ENCODE results near the gene SRC.

Gene SRC

DNA sequence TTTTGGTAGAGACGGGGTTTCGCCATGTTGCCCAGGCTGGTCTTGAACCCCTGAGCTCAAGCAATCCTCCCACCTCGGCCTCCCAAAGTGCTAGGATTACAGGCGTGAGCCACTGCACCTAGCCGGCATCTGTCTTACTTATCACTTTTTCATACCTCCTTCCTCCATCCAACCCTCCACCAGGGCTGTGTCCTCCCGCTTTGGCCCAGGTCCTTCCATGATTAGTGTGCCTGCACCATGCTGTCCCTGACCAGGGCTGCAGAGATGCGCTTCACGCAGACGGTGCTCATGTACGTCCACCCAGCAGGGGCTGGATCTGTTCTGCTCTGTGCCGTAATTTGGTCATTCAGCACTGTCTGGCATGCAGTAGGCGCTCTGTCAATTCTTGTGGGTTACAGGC lies 85.8 kb downstream of the SRC start:
- no peak for DNase-seq (ENCODE audit: low read depth)
- no peak overlapping the region for H3K4me3 ChIP-seq (ENCODE audit: low read length)
- TF ChIP-seq, protein P1, sequence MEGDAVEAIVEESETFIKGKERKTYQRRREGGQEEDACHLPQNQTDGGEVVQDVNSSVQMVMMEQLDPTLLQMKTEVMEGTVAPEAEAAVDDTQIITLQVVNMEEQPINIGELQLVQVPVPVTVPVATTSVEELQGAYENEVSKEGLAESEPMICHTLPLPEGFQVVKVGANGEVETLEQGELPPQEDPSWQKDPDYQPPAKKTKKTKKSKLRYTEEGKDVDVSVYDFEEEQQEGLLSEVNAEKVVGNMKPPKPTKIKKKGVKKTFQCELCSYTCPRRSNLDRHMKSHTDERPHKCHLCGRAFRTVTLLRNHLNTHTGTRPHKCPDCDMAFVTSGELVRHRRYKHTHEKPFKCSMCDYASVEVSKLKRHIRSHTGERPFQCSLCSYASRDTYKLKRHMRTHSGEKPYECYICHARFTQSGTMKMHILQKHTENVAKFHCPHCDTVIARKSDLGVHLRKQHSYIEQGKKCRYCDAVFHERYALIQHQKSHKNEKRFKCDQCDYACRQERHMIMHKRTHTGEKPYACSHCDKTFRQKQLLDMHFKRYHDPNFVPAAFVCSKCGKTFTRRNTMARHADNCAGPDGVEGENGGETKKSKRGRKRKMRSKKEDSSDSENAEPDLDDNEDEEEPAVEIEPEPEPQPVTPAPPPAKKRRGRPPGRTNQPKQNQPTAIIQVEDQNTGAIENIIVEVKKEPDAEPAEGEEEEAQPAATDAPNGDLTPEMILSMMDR (conservative IDR thresholded peaks at IDR 0.05; ENCODE audit: low read length) = no peak

- TF ChIP-seq, protein P1 (conservative IDR thresholded peaks at IDR 0.05; ENCODE audit: low read length) = no peak
- H3K4me3 ChIP-seq (ENCODE audit: low read length) = no peak overlapping the region
- no peak for DNase-seq (ENCODE audit: low read depth)
Observed at GRCh38 chr20:37432606-37433005, 86.7 kb downstream of the SRC start.

DNA sequence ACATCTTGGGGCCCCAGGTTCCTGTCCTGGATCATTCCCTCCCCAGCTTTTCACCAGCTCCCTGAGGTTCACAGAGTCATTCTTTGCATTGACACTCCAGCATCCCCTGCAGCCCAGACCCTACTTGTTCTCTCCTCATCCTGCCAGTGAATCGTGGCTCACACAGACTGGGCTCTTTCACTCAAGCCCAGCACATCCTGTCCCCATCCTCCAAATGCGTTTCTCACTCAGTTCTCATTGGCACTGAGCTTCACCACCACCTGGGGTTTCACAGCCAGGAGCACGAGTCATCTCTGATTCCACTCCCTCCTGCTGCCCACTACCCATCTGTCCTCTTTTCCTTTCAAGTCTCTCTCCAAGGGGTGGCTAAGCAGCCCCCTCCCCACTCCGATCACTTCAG lies 89.7 kb downstream of the SRC start:
- no peak for DNase-seq (ENCODE audit: low read depth)
- no peak overlapping the region for H3K4me3 ChIP-seq (ENCODE audit: low read length)

DNA sequence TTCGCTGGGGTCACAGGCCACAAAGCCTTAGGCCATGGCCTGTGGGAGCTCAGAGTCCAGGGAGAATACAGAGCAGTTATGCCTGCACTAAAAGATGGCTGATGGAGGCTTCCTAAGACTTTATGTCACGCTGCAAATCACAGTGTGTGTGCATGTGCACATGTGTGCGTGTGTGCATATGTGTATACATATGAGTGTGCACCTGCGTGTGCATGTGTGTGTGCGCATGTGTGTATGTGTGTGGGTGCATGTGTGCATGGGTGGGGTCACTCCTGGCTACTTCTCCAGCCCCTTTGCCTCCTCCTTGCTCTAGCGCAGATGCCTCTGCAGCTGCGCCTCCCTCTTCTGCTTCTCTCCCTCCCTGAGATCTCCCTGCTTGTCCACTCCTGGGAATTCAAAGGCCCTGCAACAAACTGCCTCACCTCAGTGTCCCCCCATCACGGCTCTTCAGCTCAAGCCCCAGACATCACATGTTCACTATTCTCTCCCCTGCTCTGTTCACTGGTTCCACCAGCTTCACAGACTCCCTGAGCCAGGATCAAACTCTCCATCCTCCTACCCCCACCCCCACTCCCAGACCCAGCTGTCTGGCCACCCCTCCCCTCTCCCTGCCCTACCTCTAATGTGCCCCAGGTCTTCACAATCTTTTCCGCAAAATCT lies 90.7 kb downstream of the SRC start:
- no peak for DNase-seq (ENCODE audit: low read depth)
- no peak overlapping the region for H3K4me3 ChIP-seq (ENCODE audit: low read length)
- TF ChIP-seq, protein P1 (conservative IDR thresholded peaks at IDR 0.05; ENCODE audit: low read length) = no peak

More for the DNA sequence above, 89.7 kb downstream of the SRC start:
- TF ChIP-seq, protein P1 (conservative IDR thresholded peaks at IDR 0.05; ENCODE audit: low read length) = no peak

- TF ChIP-seq, protein P1 (conservative IDR thresholded peaks at IDR 0.05; ENCODE audit: low read length) = no peak
- no peak for DNase-seq (ENCODE audit: low read depth)
- no peak overlapping the region for H3K4me3 ChIP-seq (ENCODE audit: low read length)
Observed at GRCh38 chr20:37437676-37438075, 91.7 kb downstream of the SRC start.

- no peak overlapping the region for H3K4me3 ChIP-seq (ENCODE audit: low read length)
- no peak for DNase-seq (ENCODE audit: low read depth)
- TF ChIP-seq, protein P1 (conservative IDR thresholded peaks at IDR 0.05; ENCODE audit: low read length) = no peak
Observed at GRCh38 chr20:37438464-37439222, 92.7 kb downstream of the SRC start.

Data from AG10803 (cell line).